DND-41 (cell line): ENCODE measurements around the gene GBA3.

Source experiments
- EZH2 ChIP-seq: IDR thresholded peaks from 3 replicates; pipeline ENCODE4 v1.6.1; 2012; ENCODE audit warnings: borderline replicate concordance, low read depth, mild to moderate bottlenecking, moderate library complexity, low read length, inconsistent platforms; ENCODE audit not compliant: severe bottlenecking
- TF ChIP-seq, protein P1 (sequence below): IDR thresholded peaks from 2 replicates; pipeline ENCODE4 v1.5.1; 2012; ENCODE audit warnings: borderline replicate concordance, low read length, moderate library complexity, mild to moderate bottlenecking; ENCODE audit not compliant: poor library complexity, severe bottlenecking; ENCODE audit errors: extremely low read depth

DNA sequence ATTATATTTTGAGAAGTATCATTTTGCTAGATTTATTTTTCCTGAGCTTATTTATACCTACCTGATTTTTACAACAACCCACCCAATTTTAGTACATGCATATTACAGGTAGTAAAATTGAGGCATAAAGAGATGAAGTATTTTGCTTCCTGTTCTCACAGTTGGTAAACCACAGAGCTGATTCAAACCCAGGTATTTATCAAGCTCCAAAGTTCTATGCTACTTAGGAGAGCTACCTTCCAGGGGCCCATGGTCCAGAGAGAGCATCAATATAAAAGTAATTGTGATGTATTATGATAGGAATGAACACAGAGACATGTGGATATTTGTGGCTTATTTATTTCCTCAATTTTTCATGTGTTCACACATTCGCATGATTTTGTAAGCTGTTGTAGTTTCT, 20.2 kb upstream of the GBA3 start:
- TF ChIP-seq, protein P1, sequence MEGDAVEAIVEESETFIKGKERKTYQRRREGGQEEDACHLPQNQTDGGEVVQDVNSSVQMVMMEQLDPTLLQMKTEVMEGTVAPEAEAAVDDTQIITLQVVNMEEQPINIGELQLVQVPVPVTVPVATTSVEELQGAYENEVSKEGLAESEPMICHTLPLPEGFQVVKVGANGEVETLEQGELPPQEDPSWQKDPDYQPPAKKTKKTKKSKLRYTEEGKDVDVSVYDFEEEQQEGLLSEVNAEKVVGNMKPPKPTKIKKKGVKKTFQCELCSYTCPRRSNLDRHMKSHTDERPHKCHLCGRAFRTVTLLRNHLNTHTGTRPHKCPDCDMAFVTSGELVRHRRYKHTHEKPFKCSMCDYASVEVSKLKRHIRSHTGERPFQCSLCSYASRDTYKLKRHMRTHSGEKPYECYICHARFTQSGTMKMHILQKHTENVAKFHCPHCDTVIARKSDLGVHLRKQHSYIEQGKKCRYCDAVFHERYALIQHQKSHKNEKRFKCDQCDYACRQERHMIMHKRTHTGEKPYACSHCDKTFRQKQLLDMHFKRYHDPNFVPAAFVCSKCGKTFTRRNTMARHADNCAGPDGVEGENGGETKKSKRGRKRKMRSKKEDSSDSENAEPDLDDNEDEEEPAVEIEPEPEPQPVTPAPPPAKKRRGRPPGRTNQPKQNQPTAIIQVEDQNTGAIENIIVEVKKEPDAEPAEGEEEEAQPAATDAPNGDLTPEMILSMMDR, result no peak
- TF ChIP-seq EZH2, result no peak
